ENCODE results near the gene AGFG2.

AGFG2 gene

DNA sequence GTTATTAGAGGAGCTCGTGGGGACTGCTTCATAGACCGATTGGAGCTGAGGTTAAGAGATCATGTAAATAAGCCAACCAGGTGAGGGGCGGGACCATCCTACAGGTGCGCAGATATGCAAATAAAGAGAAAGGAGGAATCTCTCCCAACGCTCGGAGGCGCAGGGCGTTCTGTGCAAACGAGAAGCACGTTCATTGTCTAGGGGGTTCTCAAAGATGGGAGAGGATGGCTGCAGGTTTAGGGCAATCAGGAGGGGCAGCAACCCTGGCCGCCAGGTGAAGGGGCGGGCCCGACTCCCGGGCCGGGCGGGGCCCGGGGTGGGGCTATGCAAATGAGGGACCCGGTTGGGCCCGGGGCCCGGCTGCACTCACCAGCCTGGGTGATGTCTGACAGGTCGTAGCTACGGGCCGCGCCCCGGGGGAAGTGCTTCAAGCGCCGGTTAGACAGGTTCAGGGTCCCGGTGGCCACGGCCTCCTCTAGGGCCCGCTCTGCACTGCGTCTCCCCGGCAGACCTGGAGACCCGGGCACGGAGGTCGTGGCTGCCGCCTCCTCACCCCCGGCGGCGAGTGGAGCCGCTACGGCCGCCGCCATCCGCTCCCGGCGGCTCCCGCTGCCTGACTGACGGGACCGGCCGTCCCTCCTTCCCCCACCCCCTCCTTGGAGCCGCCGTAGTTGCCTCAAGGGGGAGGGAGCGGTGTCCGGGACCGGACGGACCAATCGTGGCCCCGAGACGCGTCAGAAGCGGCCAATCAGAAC lies 46.7 kb downstream of the AGFG2 start, which contains the start of gene LRCH4:
Gene LRCH4 (minus strand): TSS at position 619 of the 755 bp plus-strand sequence. CDS start 29 bp downstream, at position 590.
- peak; percentile 36 for DNase-seq (ENCODE audit: low read depth)

GRCh38 chr7:100586266-100587025 lies 47.4 kb downstream of the AGFG2 start, which contains the start of gene FBXO24:
FBXO24 (plus strand) TSS chr7:100586328; CDS start chr7:100586626, 298 bp downstream.
- peak; percentile 91 for DNase-seq (ENCODE audit: low read depth)

DNA sequence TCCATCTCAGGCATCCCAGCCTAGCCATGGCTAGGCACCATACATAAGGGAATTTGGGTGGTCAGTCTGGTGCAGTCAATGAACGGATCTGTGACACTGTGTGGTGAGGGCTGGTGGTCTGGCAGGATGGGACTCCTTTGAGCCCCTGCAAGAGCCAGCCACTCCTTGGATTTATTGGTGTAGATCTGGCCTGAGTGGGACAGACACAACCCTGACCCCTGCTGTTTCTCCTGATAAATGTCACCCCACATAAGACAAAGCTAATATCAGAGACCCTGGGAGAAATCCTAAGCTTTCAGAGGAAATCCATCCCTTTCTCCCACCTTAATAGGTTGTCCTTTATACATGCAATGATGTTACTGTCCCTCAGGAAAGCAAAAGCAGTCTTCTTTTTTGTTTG lies 49.4 kb downstream of the AGFG2 start:
- DNase-seq (ENCODE audit: low read depth): no peak

- no peak for DNase-seq (ENCODE audit: low read depth)
Measured at GRCh38 chr7:100589341-100589947, 50.4 kb downstream of the AGFG2 start.

- no peak for DNase-seq (ENCODE audit: low read depth)
Measured at GRCh38 chr7:100590077-100590737, 51.2 kb downstream of the AGFG2 start.

DNA sequence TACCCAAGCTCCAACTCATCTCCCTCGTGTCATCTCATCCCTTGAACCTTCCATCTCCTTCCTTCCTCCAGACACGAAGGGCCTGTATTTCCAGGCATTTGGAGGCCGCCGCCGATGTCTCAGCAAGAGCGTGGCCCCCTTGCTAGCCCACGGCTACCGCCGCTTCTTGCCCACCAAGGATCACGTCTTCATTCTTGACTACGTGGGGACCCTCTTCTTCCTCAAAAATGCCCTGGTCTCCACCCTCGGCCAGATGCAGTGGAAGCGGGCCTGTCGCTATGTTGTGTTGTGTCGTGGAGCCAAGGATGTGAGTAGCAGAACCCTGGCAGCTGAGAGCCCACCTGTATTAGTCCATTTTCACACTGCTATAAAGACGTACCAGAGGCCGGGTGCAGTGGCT lies 52.6 kb downstream of the AGFG2 start:
- DNase-seq (ENCODE audit: low read depth): no peak

- no peak for DNase-seq (ENCODE audit: low read depth)
Measured at GRCh38 chr7:100595188-100595587, 56.2 kb downstream of the AGFG2 start.

- no peak for DNase-seq (ENCODE audit: low read depth)
Measured at GRCh38 chr7:100598425-100598824, 59.4 kb downstream of the AGFG2 start.

- DNase-seq (ENCODE audit: low read depth): no peak
Measured at GRCh38 chr7:100599911-100600729, 61.1 kb downstream of the AGFG2 start.

- DNase-seq (ENCODE audit: low read depth): no peak
Measured at GRCh38 chr7:100600730-100601038, 61.7 kb downstream of the AGFG2 start.

GRCh38 chr7:100602889-100603725 lies 64.1 kb downstream of the AGFG2 start:
- no peak for DNase-seq (ENCODE audit: low read depth)

- no peak for DNase-seq (ENCODE audit: low read depth)
Measured at GRCh38 chr7:100603726-100604027, 64.7 kb downstream of the AGFG2 start.

GRCh38 chr7:100604028-100604975 lies 65.3 kb downstream of the AGFG2 start:
- peak; percentile 41 for DNase-seq (ENCODE audit: low read depth)

DNA sequence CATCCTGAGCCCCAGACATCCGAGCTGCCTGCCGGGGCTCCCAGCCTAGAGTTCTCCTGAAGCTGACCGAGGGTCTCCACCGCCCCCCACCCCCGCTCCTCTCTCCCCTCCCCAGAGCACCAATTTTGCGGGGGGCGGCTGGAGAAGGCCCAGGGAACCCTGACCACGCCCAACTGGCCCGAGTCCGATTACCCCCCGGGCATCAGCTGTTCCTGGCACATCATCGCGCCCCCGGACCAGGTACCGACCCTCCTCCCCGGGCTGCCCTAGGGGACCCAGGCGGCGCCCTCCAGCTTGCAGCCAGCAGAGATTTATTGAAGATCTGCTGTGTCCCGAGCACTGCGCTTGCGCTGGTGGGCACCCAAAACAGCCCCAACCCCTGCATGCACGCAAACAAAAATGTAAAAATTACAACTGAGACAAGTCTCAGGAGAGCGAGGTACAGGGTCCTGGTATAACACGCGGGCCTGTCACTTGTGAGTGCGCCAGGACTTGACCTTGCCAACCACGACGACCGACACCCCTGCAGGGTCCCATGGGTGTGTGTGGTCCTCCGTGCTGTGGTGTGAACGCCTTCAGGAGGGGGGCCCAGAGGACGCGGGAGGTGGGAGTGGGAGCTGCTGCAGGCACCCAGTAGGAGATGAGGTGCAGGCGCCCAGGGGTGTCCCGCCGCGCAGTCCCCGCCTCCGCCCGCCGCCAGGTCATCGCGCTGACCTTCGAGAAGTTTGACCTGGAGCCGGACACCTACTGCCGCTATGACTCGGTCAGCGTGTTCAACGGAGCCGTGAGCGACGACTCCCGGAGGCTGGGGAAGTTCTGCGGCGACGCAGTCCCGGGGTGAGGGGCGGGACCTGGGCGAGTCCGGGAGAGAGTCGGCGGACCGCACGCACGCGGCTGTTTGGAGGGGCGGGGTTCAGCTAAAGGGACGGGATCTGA lies 66.2 kb downstream of the AGFG2 start:
- no peak for DNase-seq (ENCODE audit: low read depth)

- DNase-seq (ENCODE audit: low read depth): no peak
Measured at GRCh38 chr7:100606313-100606712, 67.3 kb downstream of the AGFG2 start.

DNA sequence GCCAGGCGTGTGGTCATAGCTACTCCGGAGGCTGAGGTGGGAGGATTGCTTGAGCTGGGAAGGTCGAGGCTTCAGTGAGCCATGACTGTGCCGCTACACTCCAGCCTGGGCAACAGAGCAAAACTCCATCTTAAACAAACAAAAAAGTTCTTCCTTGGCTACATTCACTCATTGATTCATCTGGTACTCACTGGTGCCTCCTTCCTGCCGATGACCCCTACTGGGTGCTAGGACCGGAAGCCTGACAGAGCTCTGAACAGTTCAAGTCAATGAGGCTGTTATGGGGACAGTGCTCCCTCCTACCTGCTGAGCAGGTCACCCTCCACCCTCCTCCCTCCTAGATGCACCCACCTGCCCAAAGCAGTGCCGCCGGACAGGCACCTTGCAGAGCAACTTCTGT lies 68.1 kb downstream of the AGFG2 start:
- DNase-seq (ENCODE audit: low read depth): no peak

DNA sequence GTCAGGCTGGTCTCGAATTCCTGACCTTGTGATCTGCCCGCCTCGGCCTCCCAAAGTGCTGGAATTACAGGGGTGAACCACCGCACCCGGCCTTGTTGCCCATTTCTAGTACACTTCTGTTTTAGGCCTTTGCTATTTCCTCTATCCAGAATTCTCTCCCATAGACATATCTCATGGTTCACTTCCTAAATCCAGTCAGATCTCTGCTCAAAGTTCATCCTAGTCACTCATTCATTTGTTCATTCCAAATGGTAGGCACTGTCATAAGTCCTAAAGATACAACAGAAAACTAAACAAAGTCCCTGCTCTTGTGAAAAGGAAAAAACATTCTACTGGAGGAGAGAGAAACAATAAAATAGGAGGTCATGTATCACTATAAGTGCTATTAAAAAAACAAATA lies 71.0 kb downstream of the AGFG2 start:
- no peak for DNase-seq (ENCODE audit: low read depth)

DNA sequence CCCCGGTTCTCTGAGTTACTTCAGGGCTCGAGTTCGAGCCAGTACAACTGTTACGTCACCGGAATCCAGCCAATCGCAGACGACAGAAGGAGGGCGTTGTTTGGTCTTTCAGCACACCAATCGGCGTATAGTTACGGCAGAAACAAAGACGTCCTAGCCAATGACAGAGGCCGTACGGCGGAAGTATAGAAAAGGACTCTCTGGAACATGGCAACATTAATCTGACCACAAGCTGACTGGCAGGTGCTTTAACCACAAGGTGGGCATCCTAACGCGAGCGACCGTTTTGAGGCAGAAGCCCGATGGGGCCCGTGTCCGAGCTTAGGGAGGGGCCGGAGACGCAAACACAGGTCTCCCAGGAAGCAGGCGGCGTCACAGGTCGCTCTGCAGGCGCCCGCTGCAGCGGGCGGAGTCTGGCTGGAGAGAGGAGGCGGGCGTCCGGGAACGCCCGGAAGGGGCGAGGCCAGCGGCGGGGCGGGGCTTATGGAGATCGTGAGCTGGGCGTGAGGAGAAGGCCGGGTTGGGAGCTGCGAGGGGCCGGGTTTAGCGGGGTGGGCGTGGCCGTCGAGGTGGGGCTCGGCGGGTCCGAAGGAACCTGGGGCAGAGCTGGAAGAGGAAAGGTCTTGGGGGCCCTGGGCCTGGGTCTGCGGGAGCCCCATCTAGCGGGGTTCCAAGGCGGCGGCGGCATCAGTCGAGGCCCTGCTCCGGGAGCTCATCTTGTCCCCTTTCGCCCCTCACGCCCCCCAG lies 73.2 kb downstream of the AGFG2 start, which contains the start of gene MOSPD3:
Gene MOSPD3 (plus strand): TSS at position 558 of the 747 bp plus-strand sequence. CDS start 252 bp downstream, outside the sequence.
- DNase-seq (ENCODE audit: low read depth): peak; percentile 96

Data from stimulated activated CD8-positive, alpha-beta memory T cell treated with anti-CD3 and anti-CD28 coated beads, Interleukin-15, amount 100 ng/mL, for 24 hours (primary cell).